Transverse colon (tissue), 4 donors: ENCODE data around the gene MCCC1.

ENCODE experiments used
- CTCF ChIP-seq, 5 experiments: fragments of 200-600 bp in 3 of 5; fragments of 450-650 bp in 2 of 5; sonication (generic) in 3 of 5; IDR thresholded peaks; 1 replicate in 2 of 5; 2 replicates in 3 of 5; pipeline ENCODE4 v1.5.1; 2016 to 2017; ENCODE audit warnings: antibody characterized with exemption in 5 of 5, inconsistent platforms in 3 of 5, mild to moderate bottlenecking in 2 of 5, moderate library complexity in 1 of 5
- EP300 ChIP-seq: sonication (generic); formaldehyde crosslinking; IDR thresholded peaks from one replicate; pipeline ENCODE4 v1.6.1; 2017; ENCODE audit warnings: antibody characterized with exemption, low read depth
- POLR2A ChIP-seq: fragments of 450-650 bp; IDR thresholded peaks from one replicate; pipeline ENCODE4 v1.6.1; 2016; ENCODE audit warnings: antibody characterized with exemption, mild to moderate bottlenecking, moderate library complexity
- POLR2AphosphoS5 ChIP-seq, 3 donors: sonication (generic); formaldehyde crosslinking; IDR thresholded peaks; one replicate each; pipeline ENCODE4 v1.6.1; 2016; ENCODE audit warnings: antibody characterized with exemption in 3 of 3

GRCh38 chr3:183092256-183092655 lies 7.0 kb downstream of the MCCC1 start:
- TF ChIP-seq CTCF (IDR thresholded peaks at IDR 0.05), result no peak
- TF ChIP-seq POLR2AphosphoS5 (IDR thresholded peaks at IDR 0.05), result no peak
- TF ChIP-seq POLR2A, result no peak
- no peak for TF ChIP-seq EP300
